ENCODE data around the gene PLCD3.

Gene PLCD3

GRCh38 chr17:45131616-45132319 is 547 bp downstream of the PLCD3 start:
- H3K4me3 ChIP-seq (replicated peaks; ENCODE audit: low read depth, low read length), result peak overlapping the region; percentile 82
- TF ChIP-seq CTCF (IDR thresholded peaks at IDR 0.05; ENCODE audit: low read length, missing control alignments), result peak; percentile 60
- DNase-seq (ENCODE audit: low read depth), result no peak

GRCh38 chr17:45130681-45131615 is 1.4 kb downstream of the PLCD3 start:
- DNase-seq (ENCODE audit: low read depth), result no peak
- no peak for TF ChIP-seq CTCF (IDR thresholded peaks at IDR 0.05; ENCODE audit: low read length, missing control alignments)
- peak overlapping the region; percentile 82 for H3K4me3 ChIP-seq (replicated peaks; ENCODE audit: low read depth, low read length)

GRCh38 chr17:45129940-45130680 is 2.2 kb downstream of the PLCD3 start:
- no peak overlapping the region for H3K4me3 ChIP-seq (replicated peaks; ENCODE audit: low read depth, low read length)
- no peak for DNase-seq (ENCODE audit: low read depth)

GRCh38 chr17:45129426-45129939 is 2.8 kb downstream of the PLCD3 start:
- TF ChIP-seq CTCF (IDR thresholded peaks at IDR 0.05; ENCODE audit: low read length, missing control alignments), result no peak
- no peak for DNase-seq (ENCODE audit: low read depth)
- no peak overlapping the region for H3K4me3 ChIP-seq (replicated peaks; ENCODE audit: low read depth, low read length)

More at GRCh38 chr17:45129940-45130680, 2.2 kb downstream of the PLCD3 start:
- no peak for TF ChIP-seq CTCF (IDR thresholded peaks at IDR 0.05; ENCODE audit: low read length, missing control alignments)

- no peak for DNase-seq (ENCODE audit: low read depth)
- no peak for TF ChIP-seq CTCF (IDR thresholded peaks at IDR 0.05; ENCODE audit: low read length, missing control alignments)
- no peak overlapping the region for H3K4me3 ChIP-seq (replicated peaks; ENCODE audit: low read depth, low read length)
Measured at GRCh38 chr17:45128989-45129388, 3.3 kb downstream of the PLCD3 start.

- no peak for DNase-seq (ENCODE audit: low read depth)
- no peak overlapping the region for H3K4me3 ChIP-seq (replicated peaks; ENCODE audit: low read depth, low read length)
- TF ChIP-seq CTCF (IDR thresholded peaks at IDR 0.05; ENCODE audit: low read length, missing control alignments), result no peak
Measured at GRCh38 chr17:45128331-45128730, 4.0 kb downstream of the PLCD3 start.

All from fibroblast of pulmonary artery (primary cell).